HG02973 (cell line): ENCODE results near the gene RAVER1.
A peak's percentile ranks its signal among the peaks of the same experiment; 100 is the strongest.
"Not testable (repeated sequence)": the region's sequence is repeated elsewhere in the genome, so short reads cannot be mapped to it uniquely, and the experiment has no call there.

Source experiments
- ATAC-seq: cut with Tn5 transposase; IDR thresholded peaks from one replicate; pipeline ENCODE4 v1.9.1; 2021; ENCODE audit warnings: moderate library complexity; ENCODE audit not compliant: unreplicated experiment

Gene RAVER1

GRCh38 chr19:10332965-10333757 lies at the start of gene RAVER1:
Gene RAVER1 (minus strand): TSS chr19:10333529. CDS start chr19:10333507, 22 bp downstream.
- peak; percentile 72 for ATAC-seq

- not testable (repeated sequence) for ATAC-seq
Observed at GRCh38 chr19:10383223-10383499, 49.8 kb upstream of the RAVER1 start.

GRCh38 chr19:10380313-10381102 lies 47.2 kb upstream of the RAVER1 start, which contains the start of gene TYK2:
Gene TYK2 (minus strand): TSS chr19:10380572. CDS start chr19:10378406, 2,166 bp downstream.
- peak; percentile 81 for ATAC-seq

DNA sequence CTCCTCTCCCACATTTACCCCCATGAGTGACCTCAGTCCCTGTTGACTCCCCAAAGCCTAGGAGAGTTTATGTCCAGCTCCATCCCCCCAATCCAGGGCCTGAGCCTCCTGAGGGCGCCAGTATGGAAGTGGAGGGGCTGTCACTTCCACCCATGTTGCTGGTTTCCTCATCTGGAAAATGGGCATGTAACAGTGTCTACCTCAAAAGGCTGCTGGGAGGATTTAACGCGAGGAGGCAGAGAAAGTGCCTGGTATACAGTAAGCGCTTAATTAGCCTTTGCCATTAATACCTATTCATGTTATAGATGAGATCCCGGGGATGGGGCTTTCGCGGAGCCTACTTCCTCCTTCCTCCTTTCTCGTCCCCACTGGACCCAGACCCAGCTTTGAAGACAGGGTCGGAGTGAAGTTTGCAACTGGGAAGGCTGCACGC lies 46.6 kb upstream of the RAVER1 start:
- no peak for ATAC-seq

- ATAC-seq: no peak
Observed at GRCh38 chr19:10378124-10378523, 44.8 kb upstream of the RAVER1 start.

DNA sequence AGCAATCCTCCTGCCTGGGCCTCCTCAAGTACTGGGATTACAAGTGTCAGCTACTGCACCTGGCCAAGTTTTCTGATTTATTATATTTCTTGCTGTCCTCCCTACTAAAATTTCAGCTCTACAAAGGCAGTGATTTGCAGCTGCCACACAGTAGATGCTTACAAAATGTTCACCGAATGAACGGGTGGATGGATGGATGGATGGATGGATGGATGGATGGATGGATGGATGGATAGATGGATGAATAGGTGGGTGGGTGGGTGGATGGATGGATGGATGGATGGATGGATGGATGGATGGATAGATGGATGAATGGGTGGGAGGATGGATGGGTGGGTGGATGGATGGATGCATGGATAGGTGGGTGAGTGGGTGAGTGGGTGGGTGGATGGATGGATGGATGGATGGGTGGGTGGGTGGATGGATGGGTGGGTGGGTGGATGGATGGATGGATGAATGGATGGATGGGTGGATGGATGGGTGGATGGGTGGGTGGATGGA lies 43.9 kb upstream of the RAVER1 start:
- ATAC-seq: not testable (repeated sequence)

DNA sequence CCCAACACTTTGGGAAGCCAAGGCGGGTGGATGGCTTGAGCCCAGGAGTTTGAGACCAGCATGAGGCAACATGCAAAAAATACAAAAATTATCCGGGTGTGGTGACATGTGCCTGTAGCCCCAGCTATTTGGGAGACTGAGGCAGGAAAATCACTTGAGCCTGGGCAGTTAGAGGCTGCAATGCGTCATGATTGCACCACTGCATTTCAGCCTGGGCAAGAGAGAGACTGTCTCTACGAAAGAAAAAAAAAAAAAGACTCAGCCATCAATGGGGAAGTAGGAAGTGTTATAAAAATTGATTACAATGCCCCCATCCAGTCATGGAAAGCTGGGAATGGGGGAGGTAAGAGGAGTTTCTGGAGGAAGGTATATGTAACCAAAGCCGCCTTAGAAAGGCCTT lies 41.6 kb upstream of the RAVER1 start:
- ATAC-seq: no peak

DNA sequence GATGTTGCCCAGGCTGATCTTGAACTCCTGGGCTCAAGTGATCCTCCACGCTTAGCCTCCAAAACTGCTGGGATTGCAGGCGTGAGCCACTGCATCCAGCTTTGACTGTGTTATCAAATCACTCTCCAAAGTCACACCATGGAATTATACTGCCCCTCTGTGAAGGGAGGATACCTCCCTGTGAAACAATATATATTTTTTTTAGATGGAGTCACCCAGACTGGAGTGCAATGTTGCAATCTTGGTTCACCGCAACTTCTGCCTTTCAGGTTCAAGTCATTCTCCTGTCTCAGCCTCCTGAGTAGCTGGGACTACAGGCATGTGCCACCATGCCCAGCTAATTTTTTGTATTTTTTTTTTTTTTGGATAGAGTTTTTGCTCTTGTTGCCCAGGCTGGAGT lies 39.4 kb upstream of the RAVER1 start:
- ATAC-seq: no peak

- ATAC-seq: no peak
Observed at GRCh38 chr19:10368101-10368803, 34.9 kb upstream of the RAVER1 start.

GRCh38 chr19:10366950-10367512 lies 33.7 kb upstream of the RAVER1 start:
- ATAC-seq: not testable (repeated sequence)

DNA sequence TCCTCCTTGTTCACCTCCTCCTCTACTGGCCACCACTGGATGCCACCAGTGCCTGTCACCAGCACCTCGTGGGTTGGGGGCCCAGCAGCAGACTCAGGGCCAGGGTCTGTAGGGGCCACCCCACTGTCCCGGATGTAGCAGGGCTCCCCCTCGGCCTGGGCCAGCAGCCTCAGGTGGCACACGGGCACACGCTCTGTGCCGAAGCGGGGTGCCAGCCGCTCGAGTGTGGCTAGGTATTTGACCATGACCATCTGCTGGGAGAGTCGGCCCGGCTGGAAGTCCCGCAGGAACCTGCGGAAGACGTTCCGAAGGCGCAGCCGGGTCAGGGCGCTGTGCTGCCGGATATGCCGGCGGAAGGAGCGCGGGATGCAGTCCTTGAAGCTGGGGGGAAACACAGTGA lies 32.2 kb upstream of the RAVER1 start:
- ATAC-seq: no peak

DNA sequence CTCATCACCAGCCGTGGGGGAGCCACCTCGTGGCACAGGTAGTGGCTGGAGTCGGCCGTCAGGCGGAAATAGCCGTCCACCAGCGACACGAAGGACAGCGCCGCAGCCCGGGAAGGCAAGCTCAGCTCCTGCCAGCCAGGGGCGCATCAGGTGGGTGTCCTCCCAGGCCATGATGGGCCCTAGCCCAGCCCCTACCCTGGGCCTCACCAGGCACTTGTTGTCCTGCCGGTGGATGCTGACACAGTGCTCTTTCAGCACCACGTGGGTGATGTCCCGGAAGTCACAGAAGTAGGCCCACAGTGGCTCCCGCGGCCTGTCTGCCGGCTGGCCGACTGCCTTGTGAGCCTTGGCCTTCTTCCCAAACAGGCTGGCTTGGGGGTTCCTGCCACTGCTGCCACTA lies 31.3 kb upstream of the RAVER1 start:
- no peak for ATAC-seq

GRCh38 chr19:10363789-10364281 lies 30.5 kb upstream of the RAVER1 start:
- no peak for ATAC-seq

DNA sequence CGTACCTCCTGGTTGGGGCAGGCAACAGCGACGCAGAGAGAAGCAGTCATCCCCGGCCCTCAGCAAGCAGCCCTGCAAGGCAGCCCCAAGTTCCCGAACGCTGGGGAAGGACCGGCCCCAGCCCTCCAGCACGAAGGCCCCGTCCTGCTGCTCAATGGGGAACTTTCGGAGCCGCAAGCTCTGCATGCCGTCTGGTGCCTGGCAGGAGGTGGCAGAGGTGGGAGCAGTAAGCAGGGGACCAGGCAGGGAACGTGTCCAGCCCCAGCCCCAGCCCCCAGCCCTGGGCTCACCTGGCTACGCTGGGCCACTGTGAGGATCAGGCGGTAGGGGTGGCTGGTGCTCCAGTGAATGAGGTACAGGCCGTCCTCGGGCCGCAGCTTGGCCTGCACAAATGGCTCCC lies 28.9 kb upstream of the RAVER1 start:
- ATAC-seq: no peak

- no peak for ATAC-seq
Observed at GRCh38 chr19:10361569-10362011, 28.3 kb upstream of the RAVER1 start.

- ATAC-seq: no peak
Observed at GRCh38 chr19:10356431-10356830, 23.1 kb upstream of the RAVER1 start.

- no peak for ATAC-seq
Observed at GRCh38 chr19:10353793-10354391, 20.6 kb upstream of the RAVER1 start.

GRCh38 chr19:10352764-10353671 lies 19.7 kb upstream of the RAVER1 start:
- no peak for ATAC-seq

DNA sequence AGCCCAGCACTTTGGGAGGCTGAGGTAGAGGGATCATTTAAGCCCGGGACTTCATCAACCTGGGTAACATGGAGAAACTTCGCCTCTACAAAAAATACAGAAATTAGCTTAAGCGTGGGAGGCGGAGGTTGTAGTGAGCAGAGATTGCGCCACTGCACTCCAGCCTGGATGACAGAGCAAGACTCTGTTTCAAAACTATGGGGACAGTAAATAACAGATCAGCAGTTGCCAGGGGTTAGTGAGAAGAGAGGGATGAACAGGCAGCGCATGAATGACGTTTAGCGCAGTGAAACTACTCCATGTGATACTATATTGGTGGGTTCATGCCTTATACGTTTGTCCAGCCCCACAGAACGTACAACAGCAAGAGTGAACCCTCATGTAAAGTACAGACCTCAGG lies 13.2 kb upstream of the RAVER1 start:
- no peak for ATAC-seq
